ENCODE measurements around the gene NAALADL2.

- TF ChIP-seq CTCF (IDR thresholded peaks at IDR 0.05; ENCODE audit: borderline replicate concordance, extremely low read depth, low read length, poor library complexity, severe bottlenecking) (no peak), EZH2 (IDR thresholded peaks at IDR 0.05; ENCODE audit: borderline replicate concordance, low read depth, low read length, severe bottlenecking) (no peak)
Observed at GRCh38 chr3:175075269-175075668, 216.1 kb downstream of the NAALADL2 start.

Data from DND-41 (cell line).